ENCODE data around the gene NAP1L5. TPM values are rescaled to one million over a fixed set of nuclear protein-coding genes. Genes with fewer than 3 reads are reported as not detected.

The NAP1L5 gene
- total and polyA plus RNA-seq, 9 of the 15 experiments (the other 6 are each of a cell fraction or from before 2014, with no cell fraction given) = 2.4 to 10.6 (median 7.0) TPM

DNA sequence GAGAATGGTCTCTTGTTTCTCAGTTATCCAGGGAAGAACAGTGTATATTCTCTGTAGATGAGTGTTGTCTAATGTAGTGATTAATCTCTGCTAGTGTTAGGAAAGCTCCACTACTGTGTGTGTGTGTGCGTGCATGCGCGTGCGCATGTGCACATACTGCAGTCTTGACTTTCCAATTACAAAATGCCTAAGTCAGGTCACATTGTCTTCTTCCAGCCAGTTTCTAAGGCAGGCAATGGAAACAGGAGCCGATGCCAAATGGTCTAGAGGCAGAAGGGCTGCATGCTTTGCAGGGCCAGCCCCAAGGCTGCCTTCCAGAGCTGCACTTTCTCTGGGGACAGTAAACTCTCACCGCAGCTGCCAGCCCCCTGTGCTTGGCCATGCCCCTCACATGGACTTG, 30.5 kb upstream of the NAP1L5 start:
- DNase-seq (ENCODE audit: extremely low read depth in 1 of 4, low spot score in 3 of 4) (no peak), ATAC-seq (no peak), FAIRE-seq (no peak)
- Histone ChIP-seq H3K4me2 (ENCODE audit: insufficient read depth, low read length) (no peak overlapping the region), H3K4me3 (no peak overlapping the region), H3K9me1 (ENCODE audit: control insufficient read depth, insufficient read depth, low read length) (no peaks in the 10 kb centered on the region), H3K79me2 (ENCODE audit: control insufficient read depth, insufficient read depth, low read length) (no peaks in the 10 kb centered on the region), H3K4me1 (replicated peaks in 1 of 2; ENCODE audit: control insufficient read depth in 2 of 2, insufficient read depth in 2 of 2, low read length in 2 of 2) (no peaks in the 10 kb centered on the region), H3K9ac (ENCODE audit: insufficient read depth in 1 of 2, low read depth in 2 of 2, low read length in 2 of 2) (no peak overlapping the region), H3K9me3 (replicated peaks; ENCODE audit: control insufficient read depth, insufficient read depth, low read depth, low read length) (no peaks in the 10 kb centered on the region), H4K20me1 (replicated peaks; ENCODE audit: control insufficient read depth, insufficient read depth, low read length) (no peaks in the 10 kb centered on the region), H3K36me3 (ENCODE audit: control insufficient read depth, insufficient read depth, low read length) (peaks cover 45% of the 10 kb centered on the region; the same call in 2 of the 3 replicates), H3K27ac (ENCODE audit: extremely low read depth, low read depth, low read length) (no peak overlapping the region), H3K27me3 (ENCODE audit: control insufficient read depth in 2 of 2, insufficient read depth in 2 of 2, low read length in 2 of 2) (no peaks in the 10 kb centered on the region), H2AFZ (ENCODE audit: low read depth, low read length) (no peak overlapping the region)
- ChIA-PET CTCF (ENCODE audit: low intra/inter-chr PET ratio) (no interaction called here), POLR2A (no interaction called here)
- TF ChIP-seq, protein P1, sequence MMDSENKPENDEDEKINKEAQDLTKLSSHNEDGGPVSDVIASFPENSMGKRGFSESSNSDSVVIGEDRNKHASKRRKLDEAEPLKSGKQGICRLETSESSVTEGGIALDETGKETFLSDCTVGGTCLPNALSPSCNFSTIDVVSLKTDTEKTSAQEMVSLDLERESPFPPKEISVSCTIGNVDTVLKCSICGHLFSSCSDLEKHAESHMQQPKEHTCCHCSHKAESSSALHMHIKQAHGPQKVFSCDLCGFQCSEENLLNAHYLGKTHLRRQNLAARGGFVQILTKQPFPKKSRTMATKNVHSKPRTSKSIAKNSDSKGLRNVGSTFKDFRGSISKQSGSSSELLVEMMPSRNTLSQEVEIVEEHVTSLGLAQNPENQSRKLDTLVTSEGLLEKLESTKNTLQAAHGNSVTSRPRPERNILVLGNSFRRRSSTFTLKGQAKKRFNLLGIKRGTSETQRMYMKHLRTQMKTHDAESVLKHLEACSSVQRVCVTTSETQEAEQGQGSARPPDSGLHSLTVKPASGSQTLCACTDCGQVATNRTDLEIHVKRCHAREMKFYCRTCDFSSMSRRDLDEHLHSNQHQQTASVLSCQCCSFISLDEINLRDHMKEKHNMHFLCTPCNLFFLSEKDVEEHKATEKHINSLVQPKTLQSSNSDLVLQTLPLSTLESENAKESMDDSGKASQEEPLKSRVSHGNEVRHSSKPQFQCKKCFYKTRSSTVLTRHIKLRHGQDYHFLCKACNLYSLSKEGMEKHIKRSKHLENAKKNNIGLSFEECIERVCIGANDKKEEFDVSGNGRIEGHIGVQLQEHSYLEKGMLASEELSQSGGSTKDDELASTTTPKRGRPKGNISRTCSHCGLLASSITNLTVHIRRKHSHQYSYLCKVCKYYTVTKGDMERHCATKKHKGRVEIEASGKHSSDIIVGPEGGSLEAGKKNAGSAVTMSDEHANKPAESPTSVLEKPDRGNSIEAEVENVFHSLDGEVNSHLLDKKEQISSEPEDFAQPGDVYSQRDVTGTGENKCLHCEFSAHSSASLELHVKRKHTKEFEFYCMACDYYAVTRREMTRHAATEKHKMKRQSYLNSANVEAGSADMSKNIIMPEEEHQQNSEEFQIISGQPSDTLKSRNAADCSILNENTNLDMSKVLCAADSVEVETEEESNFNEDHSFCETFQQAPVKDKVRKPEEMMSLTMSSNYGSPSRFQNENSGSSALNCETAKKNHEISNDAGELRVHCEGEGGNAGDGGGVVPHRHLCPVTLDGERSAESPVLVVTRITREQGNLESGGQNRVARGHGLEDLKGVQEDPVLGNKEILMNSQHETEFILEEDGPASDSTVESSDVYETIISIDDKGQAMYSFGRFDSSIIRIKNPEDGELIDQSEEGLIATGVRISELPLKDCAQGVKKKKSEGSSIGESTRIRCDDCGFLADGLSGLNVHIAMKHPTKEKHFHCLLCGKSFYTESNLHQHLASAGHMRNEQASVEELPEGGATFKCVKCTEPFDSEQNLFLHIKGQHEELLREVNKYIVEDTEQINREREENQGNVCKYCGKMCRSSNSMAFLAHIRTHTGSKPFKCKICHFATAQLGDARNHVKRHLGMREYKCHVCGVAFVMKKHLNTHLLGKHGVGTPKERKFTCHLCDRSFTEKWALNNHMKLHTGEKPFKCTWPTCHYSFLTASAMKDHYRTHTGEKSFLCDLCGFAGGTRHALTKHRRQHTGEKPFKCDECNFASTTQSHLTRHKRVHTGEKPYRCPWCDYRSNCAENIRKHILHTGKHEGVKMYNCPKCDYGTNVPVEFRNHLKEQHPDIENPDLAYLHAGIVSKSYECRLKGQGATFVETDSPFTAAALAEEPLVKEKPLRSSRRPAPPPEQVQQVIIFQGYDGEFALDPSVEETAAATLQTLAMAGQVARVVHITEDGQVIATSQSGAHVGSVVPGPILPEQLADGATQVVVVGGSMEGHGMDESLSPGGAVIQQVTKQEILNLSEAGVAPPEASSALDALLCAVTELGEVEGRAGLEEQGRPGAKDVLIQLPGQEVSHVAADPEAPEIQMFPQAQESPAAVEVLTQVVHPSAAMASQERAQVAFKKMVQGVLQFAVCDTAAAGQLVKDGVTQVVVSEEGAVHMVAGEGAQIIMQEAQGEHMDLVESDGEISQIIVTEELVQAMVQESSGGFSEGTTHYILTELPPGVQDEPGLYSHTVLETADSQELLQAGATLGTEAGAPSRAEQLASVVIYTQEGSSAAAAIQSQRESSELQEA (IDR thresholded peaks at IDR 0.05; ENCODE audit: low read depth) = no peak
- TF ChIP-seq KLF13 (tag; IDR thresholded peaks at IDR 0.05; ENCODE audit: borderline replicate concordance, low read depth) (no peak), TOE1 (IDR thresholded peaks at IDR 0.05; ENCODE audit: borderline replicate concordance) (no peak), TOE1 (CRISPR knock-in tag; IDR thresholded peaks at IDR 0.05; ENCODE audit: borderline replicate concordance, low read depth) (no peak), JUN (IDR thresholded peaks at IDR 0.05; ENCODE audit: borderline replicate concordance, low read depth, low read length) (no peak), JUN (CRISPR knock-in tag; IDR thresholded peaks at IDR 0.05; ENCODE audit: borderline replicate concordance) (no peak), ZNF830 (CRISPR knock-in tag; IDR thresholded peaks at IDR 0.05) (no peak), STAT5B (CRISPR knock-in tag; IDR thresholded peaks at IDR 0.05) (no peak), NCOA2 (IDR thresholded peaks at IDR 0.05; ENCODE audit: partially characterized antibody in 2 of 2) (no peak)
- in situ Hi-C loops (cut with MboI) (no loop called here), intact Hi-C loops (cut with micrococcal nuclease) (no loop called here)
- WGBS (ENCODE audit: insufficient coverage, low coverage, missing lambda C conversion rate) = 98% methylated on average over 6 of the region's 6 CpGs
- no TSS peak for BruUV-seq (replicated peaks)

Measured in K562 (cell line).